Stimulated activated CD8-positive, alpha-beta memory T cell treated with anti-CD3 and anti-CD28 coated beads, Interleukin-4, amount 100 ng/mL, for 48 hours (primary cell): ENCODE measurements around the gene PYHIN1.
"Not testable (repeated sequence)": the region's sequence is repeated elsewhere in the genome, so short reads cannot be mapped to it uniquely, and the experiment has no call there.

Experiments
- DNase-seq: peaks from one replicate; pipeline ENCODE4 v3.0.0-alpha.2; 2020

PYHIN1 gene

DNA sequence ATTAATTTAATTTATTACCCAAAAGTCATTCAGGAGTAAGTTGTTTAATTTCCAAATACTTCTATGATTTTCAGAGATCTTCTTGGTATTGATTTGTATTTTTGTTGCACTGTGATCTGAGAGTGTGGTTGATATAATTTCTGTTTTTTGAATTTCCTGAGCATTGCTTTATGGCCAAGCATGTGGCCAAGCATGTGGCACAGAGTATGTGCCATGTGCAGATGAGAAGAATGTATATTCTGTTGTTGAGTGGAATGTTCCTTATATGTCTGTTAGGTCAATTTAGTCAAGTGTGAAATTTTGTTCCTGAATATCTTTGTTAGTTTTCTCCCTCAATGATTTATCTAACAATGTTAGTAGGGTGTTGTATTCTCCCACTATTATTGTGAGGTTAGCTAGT lies 53.0 kb downstream of the PYHIN1 start:
- DNase-seq = no peak

DNA sequence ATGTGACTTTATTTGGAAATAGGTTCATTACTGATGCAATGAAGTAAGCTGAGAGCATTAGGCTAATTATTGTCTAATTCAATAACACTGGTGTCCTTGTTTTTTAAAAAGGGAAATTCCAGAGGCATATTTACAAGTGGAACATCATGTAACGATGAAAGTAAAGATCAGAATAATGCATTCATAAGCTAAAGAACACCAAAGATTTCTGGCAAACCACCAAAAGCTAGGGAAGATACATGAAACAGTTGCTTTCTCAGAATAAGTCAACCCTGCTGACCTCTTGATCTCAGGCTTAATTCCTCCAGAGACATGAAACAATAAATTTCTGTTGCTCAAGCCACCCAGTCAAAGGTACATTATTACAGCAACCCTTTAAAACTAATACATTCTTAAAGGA lies 58.1 kb downstream of the PYHIN1 start:
- no peak for DNase-seq

DNA sequence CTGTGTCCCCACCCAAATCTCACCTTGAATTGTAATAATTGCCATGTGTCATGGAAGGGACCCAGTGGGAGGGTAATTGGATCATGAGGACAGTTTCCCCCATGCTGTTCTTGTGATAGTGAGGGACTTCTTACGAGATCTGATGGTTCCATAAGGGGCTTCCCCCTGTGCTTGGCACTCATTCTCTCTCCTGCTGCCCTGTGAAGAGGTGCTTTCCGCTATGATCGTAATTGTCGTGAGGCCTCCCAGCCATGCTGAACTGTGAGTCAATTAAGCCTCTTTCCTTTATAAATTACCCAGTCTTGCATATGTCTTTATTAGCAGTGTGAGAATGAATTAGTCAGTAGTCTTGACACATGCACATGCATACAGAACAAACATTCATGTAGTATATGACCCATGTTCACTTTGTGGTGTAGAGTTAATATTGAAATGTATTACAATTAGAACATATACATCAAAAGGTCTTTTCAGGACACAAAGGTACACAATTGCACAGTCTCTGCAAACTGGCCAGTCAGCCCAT lies 61.5 kb downstream of the PYHIN1 start:
- DNase-seq = no peak

DNA sequence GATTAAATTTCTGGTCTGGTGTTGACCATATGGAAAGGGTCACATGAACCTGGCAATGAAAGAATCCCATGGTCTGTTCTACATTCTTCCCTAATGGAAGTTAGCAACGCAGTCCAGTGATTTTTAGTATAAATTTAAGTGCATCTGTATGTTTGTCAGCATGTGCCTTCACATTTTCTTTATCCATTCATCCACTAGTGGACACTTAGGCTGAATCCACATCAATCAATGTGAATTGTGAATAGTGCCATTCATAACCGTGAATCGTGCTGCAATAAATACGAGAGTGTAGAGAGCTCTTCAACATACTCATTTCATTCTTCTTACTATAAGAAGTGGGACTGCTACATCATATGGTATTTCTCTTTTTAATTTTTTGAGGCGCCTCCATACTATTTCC lies 65.6 kb downstream of the PYHIN1 start:
- no peak for DNase-seq

DNA sequence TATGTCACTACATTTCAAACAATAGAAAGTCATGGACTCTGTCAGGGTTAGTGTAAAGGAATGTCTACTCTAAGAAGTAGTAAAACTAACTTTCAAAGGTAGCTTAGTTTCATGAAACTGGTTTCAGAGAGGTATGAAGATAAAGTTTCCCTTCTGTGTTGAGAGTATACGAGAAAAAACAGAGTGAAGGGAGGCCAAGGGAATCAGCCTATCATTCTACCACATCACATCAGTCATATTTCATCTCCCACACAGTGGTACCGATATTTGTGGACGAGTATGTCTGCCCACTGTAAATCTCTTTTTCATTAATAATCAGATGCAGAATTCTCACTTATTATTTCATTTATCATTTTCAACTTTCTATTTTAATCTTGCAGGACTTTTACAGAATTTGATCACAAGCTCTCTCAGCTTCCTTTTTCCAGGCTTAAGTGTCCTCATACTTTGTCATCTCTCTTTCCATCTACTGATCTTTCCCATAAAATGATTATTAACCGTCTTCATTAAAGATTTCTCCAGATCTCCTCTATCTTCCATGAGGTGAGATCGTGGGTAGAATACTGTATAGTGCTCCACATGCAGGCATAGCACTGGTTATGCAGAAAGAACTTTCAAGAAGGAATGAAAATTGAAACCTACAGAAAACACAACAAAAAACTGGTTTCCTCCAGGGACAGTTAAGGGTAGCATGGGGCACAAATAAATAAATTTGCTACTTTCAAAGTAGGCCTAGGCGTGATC lies 66.9 kb downstream of the PYHIN1 start:
- DNase-seq = no peak

DNA sequence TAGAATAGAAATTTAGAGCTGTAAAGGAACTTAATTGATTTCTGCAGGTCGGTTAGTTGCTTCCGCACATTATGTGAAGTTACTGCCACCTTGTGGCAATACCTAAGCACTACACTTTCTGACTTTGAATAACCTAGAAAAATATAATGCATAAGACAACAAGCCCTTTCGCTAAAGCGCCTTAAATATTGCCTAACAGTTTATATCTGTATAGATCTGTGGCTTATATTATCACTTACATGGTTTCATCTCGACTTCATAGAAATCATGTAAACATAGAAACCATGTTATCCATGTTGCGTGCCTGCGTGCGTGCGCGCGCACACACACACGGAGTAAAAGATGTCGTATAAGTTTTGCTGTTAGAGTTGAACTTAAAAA lies 67.4 kb downstream of the PYHIN1 start:
- DNase-seq = no peak

DNA sequence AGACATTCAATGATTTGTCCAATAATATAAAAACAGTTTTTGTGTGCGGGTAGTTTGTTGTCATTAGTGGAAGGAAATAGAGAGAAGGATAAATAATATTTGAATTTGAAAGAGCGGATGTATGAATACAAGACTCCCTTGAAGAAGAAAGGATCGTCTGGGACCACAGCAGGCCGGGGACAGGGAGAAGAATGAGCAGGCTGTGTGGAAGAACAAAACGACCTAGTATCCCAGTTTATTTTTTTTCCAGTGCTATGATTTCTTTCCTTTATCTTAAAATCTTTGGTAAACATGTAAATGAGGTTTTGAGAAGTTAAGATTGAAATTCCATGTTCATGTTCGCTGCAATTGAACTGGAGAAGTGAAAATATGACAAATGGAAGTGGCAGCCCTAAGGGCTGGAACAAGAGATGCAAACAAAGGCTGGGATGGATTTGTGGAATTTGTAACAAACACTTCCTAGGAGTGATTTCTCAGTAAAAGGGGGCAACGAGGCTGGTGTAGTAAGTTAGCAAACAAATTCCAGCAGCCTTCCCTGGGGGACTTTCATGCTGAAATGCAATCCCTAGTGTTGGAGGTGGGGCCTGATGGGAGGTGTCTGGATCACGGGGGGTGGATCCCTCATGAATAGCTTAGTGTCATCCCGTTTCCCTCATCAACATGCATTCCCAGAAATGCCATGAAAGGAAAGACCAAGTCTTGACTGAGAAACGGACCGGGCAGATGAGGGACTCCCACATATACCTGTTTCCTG lies 68.1 kb downstream of the PYHIN1 start:
- DNase-seq = no peak

DNA sequence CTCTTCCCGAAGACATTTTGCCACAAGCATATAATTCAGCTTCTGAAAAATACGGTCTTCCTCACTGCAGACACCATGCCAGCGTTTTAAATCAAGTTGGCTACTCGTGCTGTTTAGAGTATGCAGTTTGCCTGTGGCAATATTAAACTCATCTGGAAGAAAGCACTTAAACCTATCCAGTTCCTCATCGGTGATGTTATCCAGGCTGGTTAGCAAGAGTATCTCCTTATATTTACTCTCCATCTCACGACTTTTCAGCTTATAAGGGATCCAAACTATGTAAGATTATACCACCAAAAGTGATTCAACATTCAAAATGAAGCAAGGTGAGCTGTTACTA lies 68.7 kb downstream of the PYHIN1 start:
- DNase-seq = no peak

DNA sequence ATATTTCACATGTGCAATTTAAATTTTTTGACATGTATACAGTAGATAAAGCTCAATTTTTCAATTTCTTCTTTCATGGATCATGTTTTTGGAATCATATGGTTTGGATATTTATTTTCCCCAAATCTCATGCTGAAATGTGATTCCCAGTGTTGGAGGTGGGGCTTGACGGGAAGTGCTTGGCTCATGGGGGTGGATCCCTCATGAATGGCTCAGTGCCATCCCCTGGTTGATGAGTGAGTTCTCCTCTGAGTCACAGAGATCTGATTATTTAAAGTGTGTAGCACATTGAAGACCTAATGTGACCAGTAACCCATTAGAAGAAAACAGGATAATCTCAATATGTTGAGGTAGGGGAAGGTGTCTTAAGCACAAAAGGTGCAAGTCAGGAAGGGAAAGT lies 69.3 kb downstream of the PYHIN1 start:
- no peak for DNase-seq

DNA sequence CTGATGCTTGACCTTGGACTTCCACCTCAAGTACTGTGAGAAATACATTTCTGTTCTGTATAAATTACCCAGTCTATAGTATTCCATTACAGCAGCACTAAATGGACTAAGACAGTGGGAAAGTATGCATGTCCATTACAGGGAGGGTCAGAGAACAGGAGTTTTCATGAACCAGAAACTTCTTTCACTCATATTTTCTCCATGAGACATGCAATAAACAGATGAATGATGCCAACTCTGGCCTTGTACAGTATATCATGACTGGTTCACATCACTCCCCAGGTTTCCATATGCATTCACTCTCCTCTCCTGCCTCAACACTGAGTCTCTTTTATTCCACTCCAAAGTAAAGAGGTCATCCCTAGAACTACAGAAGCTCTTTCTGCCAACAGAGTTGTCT lies 73.8 kb downstream of the PYHIN1 start:
- DNase-seq = no peak

DNA sequence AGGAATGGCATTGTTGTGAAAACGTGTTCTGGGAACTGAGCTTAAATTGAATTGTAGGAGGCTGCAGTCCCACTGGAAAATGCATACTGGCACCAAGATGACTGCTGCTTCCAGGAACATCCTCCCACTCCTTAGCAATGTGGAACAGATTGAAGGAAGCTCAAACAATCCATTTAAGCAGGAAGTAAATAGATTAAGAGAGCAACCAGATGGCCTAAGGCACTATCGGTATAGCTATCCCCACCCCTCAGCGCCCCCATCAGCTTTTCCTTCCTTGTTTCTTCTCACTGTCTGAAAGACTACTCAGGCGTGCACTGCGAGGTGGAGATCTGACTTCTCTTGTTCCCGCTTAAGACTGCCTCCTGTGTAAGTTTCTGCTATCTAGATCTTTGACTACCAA lies 74.3 kb downstream of the PYHIN1 start:
- DNase-seq = no peak

DNA sequence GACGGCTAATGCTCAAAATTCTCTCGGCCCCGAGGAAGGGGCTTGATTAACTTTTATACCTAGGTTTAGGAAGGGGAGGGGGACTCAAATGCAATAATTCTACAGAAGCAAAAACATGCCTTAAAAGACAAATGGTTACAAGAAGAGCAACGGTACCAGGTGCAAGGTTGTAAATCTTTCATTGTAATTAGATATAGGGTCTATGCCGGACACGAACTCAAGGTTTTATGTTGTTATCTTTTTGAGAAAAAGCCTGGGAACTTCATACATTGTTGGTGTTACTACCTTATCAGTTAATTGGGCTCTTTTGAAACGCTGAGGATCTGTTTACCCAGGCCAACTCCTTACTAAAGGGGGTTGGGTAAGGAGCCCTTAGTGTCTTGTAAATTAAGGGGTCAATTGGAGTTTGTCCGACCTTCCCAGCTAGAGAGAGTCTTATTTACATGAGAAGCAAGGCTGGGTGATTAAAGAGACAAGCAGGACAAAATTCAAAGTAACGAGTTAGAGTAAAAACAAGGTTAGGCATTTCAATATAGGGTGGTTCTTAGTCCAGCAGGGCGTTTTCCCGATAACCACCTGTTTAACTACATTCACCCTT lies 75.0 kb downstream of the PYHIN1 start:
- not testable (repeated sequence) for DNase-seq

DNA sequence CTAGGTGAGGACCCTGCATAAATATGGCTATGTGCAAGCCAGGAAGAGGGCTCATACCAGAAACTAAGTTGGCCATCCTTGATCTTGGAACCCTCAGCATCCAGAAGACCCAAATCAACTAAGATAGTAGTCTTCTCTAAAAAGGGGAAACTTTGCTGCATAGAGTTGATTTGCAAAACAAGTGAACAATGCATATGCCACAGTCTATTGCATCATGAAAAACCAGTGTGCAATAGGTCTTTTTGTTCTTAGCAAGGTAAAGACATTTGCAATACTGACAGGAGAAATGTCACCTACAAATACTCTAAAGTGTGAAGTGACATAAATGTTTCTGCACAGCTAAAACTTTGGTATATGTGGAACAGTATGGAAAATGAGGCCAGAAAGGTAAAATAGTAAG lies 76.4 kb downstream of the PYHIN1 start:
- DNase-seq = no peak

DNA sequence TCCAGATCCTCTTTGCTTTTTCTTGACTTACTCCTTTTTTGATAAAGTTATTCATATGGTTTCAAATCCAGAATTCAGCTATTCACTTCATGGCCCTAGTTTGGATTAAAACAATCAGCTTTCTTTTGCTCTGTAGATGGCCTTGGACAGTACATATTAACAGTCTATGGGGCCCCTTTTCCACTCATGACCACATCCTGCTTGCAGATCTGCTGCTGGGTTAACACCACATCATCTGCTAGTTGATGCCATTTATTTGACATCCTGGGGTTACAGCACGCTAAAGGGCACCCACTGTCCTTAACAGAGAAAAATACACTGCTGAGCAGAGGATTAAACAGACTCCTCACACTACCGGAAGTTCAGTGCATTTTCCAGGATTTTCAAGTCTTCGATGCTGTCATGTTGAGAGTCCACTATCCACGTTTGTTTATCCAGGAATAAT lies 77.4 kb downstream of the PYHIN1 start:
- DNase-seq = peak; percentile 73

DNA sequence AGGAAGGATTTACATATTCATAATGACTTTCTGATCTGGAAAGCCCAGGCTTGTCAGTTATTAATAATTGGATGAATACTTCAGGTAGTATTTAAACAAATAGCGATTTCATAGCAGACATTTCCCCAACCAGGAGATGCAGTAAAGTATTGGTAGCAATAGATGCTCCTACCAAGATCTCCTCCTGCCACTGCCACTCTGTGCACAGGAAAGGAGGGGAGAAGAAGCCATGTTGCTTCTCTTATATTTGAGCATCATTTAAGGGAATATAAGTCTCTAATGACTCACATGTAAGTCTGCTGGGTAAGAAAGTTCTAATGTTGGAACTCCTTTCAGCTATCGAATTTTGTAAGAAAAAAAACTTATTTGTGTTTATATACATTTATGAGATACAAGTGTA lies 77.9 kb downstream of the PYHIN1 start:
- no peak for DNase-seq

DNA sequence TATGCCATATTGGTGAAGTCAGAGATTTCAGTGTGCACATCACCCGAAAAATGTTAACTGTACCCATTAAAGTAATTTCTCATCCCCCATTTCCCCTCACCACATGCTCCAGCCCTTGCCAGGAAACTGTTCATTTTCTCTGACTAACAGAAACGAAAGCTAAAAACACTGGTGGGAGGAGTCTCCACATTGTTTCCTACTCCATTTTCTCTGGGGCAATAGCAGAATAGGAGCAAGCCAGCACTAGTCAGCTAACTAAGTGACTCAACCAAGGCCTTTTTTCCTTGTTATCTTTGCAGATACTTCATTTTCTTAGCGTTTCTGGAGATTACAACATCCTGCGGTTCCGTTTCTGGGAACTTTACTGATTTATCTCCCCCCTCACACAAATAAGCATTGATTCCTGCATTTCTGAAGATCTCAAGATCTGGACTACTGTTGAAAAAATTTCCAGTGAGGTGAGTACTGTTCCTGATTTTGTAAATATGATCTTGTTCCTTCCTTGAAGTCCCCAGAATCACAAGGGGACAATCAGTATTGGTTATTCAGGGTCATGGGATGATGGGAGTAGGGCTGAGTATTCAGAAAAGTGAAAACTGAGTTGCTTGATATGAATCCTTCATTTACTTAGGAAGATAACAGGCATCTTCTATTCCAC lies 78.5 kb downstream of the PYHIN1 start, which contains the start of gene IFI16:
TSS of gene IFI16 (plus strand) at position 204 of the 658 bp plus-strand sequence. CDS start 4,774 bp downstream, outside the sequence.
- DNase-seq = peak; percentile 64

DNA sequence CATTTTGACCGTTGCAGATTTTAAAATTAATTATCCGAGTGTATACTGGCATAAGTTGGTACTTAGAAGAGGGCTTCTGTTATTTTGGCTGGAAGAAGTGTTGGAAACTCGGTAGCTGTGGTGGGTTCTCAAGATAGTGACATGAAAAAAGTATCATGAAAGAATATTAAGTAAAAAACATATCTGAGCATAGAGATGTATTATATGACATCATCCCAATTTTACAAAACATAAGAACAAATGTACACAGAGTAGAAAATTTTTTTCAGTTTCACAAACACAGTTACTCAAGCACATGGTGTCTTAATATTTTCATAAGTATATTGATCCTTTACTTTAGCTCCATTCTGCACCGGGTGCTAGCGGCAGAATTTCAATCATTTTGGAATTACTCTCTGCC lies 79.0 kb downstream of the PYHIN1 start:
- DNase-seq = no peak

DNA sequence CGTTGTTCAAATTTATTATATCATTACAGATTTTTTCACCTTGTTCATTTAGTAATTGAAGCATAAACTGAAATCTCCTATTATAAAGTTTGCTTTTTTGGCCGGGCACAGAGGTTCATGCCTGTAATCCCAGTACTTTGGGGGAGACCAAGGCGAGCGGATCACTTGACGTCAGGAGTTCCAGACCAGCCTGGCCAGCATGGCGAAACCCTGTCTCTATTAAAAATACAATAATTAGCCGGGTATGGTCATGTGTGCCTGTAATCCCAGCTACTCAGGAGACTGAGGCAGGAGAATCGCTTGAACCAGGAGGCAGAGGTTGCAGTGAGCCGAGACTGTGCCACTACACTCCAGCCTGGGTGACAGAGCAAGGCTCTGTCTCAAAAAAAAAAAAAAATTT lies 79.6 kb downstream of the PYHIN1 start:
- DNase-seq = peak; percentile 52

DNA sequence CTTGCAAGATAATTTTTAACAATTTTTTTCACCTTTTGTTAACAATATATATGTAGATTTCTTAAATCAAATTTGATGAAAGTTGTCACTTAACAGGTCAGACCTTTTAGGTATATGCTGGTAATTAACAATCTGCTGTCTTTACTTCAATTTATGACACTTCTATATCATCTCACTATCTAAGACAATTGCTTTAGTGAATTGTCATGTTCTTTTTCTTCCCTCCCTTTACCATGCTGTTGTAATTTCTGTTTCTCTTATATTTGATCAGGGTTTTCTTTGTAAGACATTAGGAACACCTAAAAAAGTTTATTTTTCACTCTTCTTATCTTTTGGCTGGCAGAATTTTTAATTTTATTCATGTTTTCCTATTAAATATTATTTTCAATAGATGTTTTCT lies 80.4 kb downstream of the PYHIN1 start:
- DNase-seq = no peak

DNA sequence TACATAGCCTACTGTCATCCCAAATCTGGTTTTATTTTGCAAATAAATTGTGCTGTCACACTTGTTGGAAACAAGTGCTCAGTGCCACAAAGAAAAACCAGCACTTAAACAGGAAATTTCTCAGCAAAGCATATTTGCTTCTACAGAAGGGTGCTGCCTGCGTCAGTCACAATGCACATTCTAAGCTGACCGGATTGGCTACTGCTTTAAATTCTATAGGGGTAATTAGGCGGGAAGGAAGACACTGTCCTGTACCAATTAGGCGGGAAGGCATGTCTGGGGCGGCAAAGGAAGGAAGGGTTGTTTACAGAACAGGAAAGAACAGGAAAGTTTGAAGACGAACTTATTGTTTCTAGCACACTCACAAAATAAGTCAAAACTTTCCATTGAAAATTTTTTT lies 81.1 kb downstream of the PYHIN1 start:
- peak; percentile 71 for DNase-seq

DNA sequence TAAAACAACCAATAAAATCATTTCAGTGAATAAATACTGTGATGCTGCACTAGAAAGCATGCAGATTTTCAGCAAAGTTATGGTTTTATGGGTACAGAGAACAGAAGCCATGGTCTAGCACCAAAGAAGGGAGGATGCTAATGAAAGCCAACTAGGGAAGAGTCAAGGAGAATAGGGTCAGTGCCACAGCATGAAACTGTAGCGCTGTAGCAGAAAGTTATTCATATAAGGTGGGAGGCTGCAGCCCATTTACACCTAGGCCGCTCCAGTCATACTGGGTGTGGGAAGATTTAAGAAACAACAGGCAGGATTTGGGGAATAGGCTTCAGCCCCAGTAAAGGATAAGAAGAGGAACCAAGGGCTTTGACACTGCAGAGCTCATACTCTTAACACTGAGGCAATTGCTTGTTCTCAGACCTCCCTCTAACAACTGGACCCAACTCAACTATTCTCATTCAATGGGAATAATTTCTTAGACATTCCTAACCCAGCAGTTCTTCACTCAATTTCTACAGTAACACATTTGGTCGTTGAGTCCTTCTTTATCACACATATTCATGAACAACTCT lies 82.7 kb downstream of the PYHIN1 start:
- DNase-seq = no peak

DNA sequence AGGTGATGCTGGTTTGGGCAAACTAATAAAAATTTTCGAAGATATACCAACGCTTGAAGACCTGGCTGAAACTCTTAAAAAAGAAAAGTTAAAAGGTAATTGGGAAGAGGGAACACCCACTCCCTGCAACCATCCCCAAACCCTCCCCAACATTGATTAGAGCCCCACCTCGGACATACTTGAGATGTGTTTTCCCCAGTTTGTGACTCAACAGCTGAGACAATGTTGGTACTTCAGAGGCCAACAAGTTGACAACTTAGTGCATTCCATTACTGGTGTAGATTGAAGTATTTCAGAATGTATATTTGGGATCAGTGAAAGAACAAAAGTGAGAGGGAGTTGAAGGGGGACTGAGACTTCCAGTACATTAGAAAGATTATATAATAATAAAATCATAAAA lies 83.5 kb downstream of the PYHIN1 start:
- no peak for DNase-seq

DNA sequence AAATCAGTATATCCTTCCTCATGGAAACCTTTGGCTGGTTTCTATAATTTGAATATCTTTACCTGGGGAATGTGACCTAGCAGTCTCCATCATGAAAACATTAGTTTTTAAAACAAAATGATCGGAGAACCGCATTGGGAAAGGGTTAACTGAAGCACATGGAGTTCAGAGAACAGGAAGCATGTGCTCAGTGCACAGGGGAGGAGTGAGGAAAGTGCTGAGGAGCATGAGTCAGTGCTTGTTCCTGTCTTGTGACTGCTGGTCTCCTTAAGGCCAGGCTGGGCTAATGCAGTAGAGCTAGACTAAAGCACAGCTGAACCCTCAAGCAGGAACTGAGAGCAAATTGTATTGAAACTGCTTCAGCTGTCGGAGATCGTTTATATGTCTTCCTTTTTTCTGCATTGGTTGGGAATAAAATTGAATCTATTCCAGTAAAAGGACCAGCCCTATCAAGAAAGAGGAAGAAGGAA lies 84.1 kb downstream of the PYHIN1 start:
- DNase-seq = peak; percentile 75
